Measurements from ENCODE around the gene HSPA8.

The HSPA8 gene

GRCh38 chr11:123051146-123051545 lies 10.8 kb downstream of the HSPA8 start:
- no peak for DNase-seq (ENCODE audit: low read depth in 3 of 3, low spot score in 1 of 3)

DNA sequence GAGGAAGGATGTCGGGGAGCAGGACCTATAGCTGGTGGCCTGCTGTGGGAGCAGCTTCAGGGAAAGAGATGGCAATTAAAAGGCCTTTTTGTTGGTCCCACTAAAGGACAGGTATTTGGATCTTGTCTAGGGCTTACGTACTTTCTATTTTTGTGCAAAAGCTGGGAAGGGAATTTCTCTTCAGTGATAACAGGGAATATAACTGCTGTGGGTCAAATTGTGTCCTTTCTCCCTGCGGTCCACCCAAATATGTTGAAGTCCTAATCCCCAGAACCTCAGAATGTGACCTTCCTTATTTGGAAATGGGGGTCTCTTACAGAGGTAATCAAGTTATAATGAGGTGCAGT lies 14.0 kb downstream of the HSPA8 start:
- DNase-seq (ENCODE audit: low read depth in 3 of 3, low spot score in 1 of 3) = no peak

DNA sequence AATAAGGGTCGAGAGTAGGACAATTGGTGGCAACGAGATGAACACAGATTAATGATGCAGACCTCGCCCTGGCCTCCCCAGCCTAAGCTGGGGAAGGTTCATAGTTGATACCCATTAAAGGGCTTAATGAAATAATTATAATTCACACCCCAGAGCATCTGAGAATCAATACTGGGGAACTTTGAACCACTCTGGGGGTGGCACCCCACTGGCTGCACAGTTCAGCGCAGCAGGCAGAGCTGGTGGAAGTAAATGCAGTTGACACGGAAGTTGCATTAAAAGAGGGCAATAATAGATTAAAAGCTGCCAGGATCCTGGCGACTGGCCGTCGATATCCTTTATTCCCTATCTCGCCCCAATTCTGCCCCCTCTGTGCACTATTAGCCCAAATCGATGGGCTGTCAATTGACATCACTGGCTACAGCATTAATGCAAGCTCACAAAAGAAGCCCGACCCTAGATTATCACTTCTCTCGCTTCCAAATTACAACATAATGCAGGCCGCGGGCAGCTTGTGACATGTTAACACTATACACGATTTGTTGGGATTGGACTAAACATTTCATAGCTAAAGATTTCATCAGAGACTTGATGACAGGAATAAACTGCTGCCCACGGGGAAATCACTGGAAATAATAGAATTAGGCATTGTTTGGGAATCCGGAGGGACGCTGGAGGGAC lies 14.5 kb downstream of the HSPA8 start:
- no peak for DNase-seq (ENCODE audit: low read depth in 3 of 3, low spot score in 1 of 3)

DNA sequence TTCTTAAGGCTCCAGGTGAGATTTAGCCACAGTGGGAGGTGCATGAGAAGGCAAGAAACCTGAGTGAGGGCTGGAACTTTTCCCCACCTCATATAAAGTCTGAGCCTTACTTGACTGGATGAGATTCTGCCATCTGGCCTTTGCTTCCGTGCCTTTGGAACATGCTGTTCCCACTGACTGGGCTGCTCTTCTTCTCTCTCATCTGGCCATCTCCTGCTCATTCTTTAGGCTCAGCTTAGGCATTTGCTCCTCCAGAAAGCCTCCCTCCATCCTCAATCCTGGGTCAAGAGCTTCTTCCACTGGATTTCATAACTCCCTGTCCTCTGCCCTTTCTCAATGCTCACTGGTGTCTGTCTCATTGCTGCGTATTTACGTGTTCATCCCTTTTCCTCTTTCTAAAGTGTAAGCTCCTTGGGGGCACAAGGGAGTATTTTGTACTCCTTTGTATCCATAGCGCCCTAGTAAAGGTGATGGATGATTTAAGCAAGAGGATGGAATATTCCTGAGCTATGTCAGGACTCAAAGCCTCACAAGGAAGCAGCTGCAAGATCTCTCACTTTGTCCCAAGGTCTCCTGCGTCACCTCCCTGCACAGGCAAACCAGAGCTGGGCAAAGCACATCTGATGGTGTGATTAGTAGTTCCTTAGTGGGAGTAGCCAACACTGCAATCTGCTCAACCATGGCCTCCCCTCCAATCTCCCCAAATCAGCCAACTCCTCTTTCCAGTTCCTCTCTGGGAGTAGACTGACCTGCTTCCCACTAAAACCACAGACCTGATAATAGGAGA lies 15.3 kb downstream of the HSPA8 start:
- no peak for DNase-seq (ENCODE audit: low read depth in 3 of 3, low spot score in 1 of 3)

DNA sequence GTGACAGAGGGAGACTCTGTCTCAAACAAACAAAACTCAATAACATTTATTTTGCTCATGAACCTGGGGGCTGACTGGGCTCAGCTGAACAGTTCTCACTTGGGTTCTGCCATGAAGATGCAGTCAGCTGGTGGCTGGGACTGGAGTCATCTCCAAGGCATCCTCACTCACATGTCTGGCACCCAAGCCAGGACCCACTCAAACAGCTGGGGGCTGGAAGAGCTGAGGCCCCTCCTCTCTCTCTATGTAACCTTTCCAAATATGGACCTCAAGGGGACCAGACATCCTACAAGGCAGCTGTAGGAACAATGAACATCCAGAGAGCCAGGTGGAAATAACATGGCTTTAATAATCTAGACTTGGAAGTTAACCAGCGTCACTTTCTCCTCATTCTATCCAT lies 16.8 kb downstream of the HSPA8 start:
- no peak for DNase-seq (ENCODE audit: low read depth in 3 of 3, low spot score in 1 of 3)

DNA sequence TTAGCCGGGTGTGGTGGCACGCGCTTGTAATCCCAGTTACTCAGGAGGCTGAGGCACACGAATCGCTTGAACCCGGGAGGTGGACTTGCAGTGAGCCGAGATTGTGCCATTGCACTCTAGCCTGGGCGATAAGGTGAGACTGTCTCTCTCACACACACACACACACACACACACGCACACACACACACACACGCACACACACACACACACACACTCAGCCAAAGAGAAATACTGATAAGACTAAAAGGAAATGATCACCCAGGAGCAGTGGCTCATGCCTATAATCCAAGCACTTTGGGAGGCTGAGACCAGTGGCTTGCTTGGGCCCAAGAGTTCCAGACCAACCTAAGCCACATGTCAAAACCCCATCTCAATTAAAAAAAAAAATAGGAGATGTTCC lies 20.8 kb downstream of the HSPA8 start:
- no peak for DNase-seq (ENCODE audit: low read depth in 3 of 3, low spot score in 1 of 3)

- no peak for DNase-seq (ENCODE audit: low read depth in 3 of 3, low spot score in 1 of 3)
Measured at GRCh38 chr11:123040111-123040432, 21.9 kb downstream of the HSPA8 start.

- no peak for DNase-seq (ENCODE audit: low read depth in 3 of 3, low spot score in 1 of 3)
Measured at GRCh38 chr11:123035831-123036230, 26.1 kb downstream of the HSPA8 start.

GRCh38 chr11:123034597-123034996 lies 27.3 kb downstream of the HSPA8 start:
- DNase-seq (ENCODE audit: low read depth in 3 of 3, low spot score in 1 of 3) = no peak

- no peak for DNase-seq (ENCODE audit: low read depth in 3 of 3, low spot score in 1 of 3)
Measured at GRCh38 chr11:123033895-123034294, 28.0 kb downstream of the HSPA8 start.

DNA sequence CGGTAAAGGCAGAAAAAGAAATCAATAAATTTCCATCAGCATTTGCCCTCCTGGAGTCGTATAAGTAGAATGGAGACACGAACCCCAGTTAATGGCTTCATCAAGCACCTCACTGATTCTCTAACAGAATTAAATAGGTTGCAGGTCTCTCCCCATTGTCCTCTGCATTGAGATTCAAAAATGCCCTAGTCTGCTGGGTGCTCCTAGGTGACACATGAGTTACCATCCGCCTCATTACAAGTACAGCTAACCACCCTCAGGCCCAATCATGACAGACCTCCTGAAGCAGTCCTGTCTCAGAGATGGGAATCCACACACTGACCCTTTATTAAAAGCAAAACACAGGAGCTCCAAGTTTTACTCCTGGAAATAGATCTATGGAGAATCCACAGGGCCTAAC lies 31.4 kb downstream of the HSPA8 start:
- no peak for DNase-seq (ENCODE audit: low read depth in 3 of 3, low spot score in 1 of 3)

DNA sequence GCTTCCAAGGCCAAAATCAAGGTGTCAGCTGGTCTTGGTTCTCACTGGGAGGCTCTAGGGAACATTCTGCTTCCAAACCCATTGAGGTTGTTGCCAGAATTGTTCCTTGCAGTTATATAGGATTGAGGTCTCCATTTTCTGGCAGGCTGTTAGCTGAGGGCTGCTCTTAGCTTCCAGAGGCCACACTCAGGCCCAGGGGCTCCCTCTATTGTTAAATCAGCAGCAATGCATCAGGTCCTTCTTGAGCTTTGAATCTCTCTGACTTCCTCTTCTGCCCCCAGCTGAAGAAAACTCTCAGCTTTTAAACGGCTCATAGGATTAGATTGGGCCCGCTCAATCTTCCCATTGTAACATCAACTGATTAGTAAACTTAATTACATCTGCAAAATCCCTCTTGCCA lies 41.0 kb downstream of the HSPA8 start:
- peak in 1 of 3 donors; percentile 3 for DNase-seq (ENCODE audit: low read depth in 3 of 3, low spot score in 1 of 3)

- DNase-seq (ENCODE audit: low read depth in 3 of 3, low spot score in 1 of 3) = no peak
Measured at GRCh38 chr11:123018702-123019101, 43.2 kb downstream of the HSPA8 start.

DNA sequence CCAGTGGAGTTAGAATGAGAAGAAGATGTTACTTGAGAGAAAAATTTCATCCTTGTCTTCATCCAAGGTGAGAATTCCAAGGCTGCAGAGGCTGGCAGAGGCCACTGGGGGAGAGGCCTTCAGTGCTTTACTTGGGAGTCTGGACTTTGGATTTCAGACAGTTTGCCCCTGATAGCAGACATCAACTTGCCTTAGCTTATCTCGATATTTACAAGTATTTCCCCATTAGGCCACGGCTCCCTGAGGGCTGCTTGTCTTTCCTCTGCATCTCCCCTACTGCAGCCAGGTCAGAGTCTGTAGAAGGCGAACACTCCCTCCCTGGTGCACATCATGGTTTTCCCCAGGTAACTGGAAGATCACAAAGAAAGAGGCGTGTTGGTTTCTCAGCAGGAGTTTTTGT lies 50.4 kb downstream of the HSPA8 start:
- DNase-seq (ENCODE audit: low read depth in 3 of 3, low spot score in 1 of 3) = no peak

Data from stimulated activated CD4-positive, alpha-beta T cell treated with anti-CD3 and anti-CD28 coated beads, TNF-alpha, amount 100 ng/mL, for 1 hour (primary cell).